Epithelial cell of esophagus (primary cell): Measurements from ENCODE around the gene ZNF445.

Source experiments
- DNase-seq: peaks from one replicate; pipeline ENCODE4 v3.0.0; 2010; ENCODE audit warnings: low read depth
- H3K4me3 ChIP-seq: 2 replicates; pipeline ENCODE4 v1.5.1; 2011; ENCODE audit warnings: mild to moderate bottlenecking, low read length, control low read depth
- TF ChIP-seq, protein P1 (sequence below): IDR thresholded peaks from 2 replicates; pipeline ENCODE4 v1.5.1; 2011; ENCODE audit warnings: low read depth, mild to moderate bottlenecking, low read length, control low read depth, inconsistent platforms; ENCODE audit not compliant: insufficient read depth; ENCODE audit errors: missing control alignments

ZNF445 gene

DNA sequence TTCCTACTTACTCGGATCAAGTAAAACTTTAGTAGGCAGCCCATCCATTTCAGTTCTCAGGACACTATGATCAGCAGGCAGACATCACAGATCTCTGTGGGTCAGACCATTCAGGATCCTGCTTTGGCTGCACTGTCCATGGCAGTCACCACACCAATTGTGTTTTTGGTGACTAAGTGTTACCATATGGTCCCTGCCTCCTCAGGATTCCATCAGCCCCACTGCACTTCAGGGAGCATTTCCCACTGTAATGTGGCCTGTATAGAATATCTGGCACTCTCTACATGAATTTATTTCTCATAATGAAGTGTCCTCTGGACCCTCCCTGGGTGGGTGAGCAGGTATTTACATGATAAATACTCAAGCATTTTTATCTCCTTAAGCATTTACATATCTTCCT lies 41.3 kb downstream of the ZNF445 start:
- no peak for DNase-seq
- TF ChIP-seq, protein P1, sequence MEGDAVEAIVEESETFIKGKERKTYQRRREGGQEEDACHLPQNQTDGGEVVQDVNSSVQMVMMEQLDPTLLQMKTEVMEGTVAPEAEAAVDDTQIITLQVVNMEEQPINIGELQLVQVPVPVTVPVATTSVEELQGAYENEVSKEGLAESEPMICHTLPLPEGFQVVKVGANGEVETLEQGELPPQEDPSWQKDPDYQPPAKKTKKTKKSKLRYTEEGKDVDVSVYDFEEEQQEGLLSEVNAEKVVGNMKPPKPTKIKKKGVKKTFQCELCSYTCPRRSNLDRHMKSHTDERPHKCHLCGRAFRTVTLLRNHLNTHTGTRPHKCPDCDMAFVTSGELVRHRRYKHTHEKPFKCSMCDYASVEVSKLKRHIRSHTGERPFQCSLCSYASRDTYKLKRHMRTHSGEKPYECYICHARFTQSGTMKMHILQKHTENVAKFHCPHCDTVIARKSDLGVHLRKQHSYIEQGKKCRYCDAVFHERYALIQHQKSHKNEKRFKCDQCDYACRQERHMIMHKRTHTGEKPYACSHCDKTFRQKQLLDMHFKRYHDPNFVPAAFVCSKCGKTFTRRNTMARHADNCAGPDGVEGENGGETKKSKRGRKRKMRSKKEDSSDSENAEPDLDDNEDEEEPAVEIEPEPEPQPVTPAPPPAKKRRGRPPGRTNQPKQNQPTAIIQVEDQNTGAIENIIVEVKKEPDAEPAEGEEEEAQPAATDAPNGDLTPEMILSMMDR = no peak
- no peak overlapping the region for H3K4me3 ChIP-seq

DNA sequence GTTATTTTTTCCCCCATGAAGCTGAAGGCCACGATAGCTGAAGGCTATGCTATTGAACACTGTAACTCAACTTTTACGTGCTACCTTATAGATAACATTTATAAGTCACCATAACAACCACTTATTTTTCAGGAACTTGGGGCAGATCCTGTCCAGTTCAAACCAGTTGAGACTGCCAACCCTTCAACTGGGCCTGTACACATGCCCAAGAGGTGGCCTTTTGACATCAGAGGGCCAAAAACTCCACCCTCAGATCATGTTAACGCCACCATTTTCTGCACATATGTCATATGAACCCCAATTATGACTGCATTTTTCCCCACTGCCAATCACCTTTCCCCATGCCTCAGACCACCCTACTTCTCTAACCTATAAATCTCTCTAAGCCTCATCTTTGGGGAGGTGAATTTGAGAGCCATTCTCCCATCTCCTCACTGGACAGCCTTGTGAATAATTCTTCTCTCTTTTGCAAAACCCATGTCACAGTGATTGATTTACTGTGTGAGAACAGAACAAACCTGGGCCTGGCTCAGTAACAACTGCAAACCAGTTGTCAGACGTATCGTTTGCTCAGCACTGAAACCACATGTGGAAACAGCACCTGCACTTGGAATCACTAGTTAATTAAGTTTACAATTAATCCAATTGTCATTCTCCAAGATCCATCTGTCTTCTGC lies 42.5 kb downstream of the ZNF445 start:
- H3K4me3 ChIP-seq = no peak overlapping the region
- TF ChIP-seq, protein P1 = no peak
- DNase-seq = no peak

DNA sequence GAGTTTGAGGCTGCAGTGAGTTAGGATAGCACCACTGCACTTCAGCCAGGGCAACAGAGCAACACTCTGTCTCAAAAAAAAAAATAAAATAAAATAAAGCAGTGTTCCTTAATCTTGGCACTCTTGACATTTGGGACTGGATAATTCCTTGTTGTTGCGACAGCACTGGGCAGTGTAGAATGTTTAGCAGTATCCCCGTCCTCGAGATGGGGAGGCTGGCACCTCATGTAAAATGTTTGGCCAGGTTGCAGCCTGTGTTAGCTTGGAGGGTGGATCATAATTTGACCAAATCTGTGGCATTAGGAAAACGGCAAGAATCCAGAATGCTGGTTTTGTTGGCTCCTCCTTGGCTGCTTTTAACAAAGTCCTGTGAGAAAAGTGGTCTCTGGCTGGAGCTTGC lies 47.0 kb downstream of the ZNF445 start:
- TF ChIP-seq, protein P1 = no peak
- H3K4me3 ChIP-seq = no peak overlapping the region
- no peak for DNase-seq

DNA sequence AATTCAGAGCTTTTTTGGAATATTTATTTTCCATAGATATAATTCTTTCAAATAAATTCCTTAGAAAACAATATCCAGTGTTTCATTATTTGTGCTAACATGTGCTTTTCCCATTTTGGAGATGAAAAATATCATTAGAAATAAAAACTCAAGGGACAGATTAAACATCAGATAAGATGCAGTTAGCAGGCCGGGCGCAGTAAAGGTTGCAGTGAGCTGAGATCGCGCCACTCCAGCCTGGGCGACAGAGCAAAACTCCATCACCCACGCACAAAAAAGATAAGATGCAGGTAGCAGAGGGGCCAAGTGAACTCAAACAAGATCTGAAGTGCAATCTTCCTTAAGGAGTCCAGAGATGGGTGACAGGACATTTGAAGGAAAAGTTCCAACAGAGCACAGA lies 48.0 kb downstream of the ZNF445 start:
- DNase-seq = no peak
- TF ChIP-seq, protein P1 = no peak
- H3K4me3 ChIP-seq = no peak overlapping the region

DNA sequence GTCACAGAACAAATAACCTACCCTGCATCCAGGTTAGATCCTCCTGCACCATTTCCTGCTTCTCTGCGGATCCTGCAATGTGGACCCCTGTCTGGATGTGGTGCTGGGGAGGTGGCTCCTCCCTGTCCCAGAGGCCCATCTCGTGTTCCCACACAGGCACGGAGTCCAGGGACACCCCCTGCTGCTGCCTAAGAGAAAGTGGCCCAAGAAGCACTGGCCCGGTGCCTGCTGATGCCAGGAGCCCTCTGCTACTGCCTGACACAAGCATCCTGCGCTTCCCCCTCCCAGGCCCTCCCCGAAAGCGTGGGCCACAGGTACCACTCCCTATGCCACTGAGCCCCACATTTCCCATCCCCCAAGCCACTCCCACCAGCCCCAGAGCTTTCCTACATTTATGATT lies 48.6 kb downstream of the ZNF445 start:
- no peak for DNase-seq
- TF ChIP-seq, protein P1 = no peak
- H3K4me3 ChIP-seq = no peak overlapping the region

DNA sequence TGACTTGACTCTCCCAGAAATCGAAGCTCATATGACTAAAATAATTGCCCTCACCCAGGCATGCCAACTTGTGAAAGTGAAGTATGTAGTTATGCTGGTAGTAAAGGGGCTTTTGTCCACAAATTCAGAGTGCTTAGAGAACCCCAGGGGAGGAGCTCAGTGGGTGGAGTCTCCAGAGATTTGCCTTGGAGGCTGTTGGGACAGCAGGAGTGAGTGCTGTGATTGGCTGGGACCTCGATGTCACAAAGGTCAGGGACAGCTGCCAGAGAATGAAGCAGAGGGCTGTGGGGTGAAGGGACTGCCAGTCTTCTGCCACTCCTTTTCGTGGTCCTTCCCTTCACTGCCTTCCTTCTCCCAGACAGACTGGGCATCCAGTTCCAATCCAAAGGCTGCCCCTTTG lies 49.8 kb downstream of the ZNF445 start:
- no peak overlapping the region for H3K4me3 ChIP-seq
- TF ChIP-seq, protein P1 = no peak
- DNase-seq = no peak

DNA sequence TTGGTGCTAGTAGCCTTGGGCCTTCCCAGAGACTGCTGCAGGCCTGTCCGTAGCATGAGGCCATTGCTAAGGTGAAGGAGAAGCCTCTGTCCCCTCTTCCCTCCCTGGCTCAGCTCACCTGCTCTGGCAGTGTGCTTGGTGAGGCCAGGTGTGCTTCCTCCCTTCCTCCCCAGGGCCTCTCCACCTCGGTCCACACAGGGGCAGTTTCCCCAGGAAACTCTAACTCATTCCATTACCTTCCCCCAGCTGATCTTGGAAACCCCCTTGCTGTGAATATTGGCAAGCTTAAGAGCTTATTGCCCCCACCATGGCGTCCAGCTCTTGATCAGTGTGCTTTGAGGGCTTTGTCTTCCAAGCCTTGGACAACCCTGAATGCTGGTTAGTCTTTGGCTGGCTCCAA lies 52.7 kb downstream of the ZNF445 start:
- TF ChIP-seq, protein P1 = no peak
- H3K4me3 ChIP-seq = no peak overlapping the region
- DNase-seq = no peak
